ENCODE data around the gene TSEN54. TPM values are rescaled to one million over a fixed set of nuclear protein-coding genes. Genes with fewer than 3 reads are reported as not detected.

The TSEN54 gene
- total and polyA plus RNA-seq, 7 donors: 5.7 to 14.9 (median 9.7) TPM

GRCh38 chr17:75565618-75566017 lies 49.3 kb downstream of the TSEN54 start:
- 83 to 89% (median 86%) methylated on average over 6 of the region's 6 CpGs for WGBS, 3 donors
- intact Hi-C loops (cut with DNase I): no loop called here

DNA sequence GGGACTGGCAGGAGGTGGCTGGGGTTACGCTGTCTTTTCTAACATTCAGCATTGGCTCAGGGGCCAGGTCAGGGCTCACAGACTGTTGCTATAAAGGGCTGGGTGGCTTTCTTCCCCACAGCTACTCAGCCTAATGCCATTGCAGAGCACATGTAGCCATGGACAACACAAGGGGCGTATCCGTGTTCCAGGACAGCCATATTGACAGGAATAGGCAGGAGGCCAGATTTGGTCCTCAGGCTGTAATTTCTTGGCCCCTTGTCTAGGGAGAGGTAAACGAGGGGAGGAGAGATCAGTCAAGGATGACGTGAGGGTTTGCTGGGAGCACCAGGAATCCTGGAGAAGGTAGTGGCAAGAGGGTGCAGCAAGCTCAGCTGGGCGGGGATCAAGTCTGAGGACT lies 50.1 kb downstream of the TSEN54 start:
- Histone ChIP-seq H3K27me3 (ENCODE audit: insufficient read depth in 3 of 3, low read length in 2 of 3) (peaks cover 0 to 1% (median 0%) of the 10 kb centered on the region in 3 donors), H3K4me1 (no peaks in the 10 kb centered on the region), H3K27ac (no peak overlapping the region), H3K9me3 (no peaks in the 10 kb centered on the region), H3K36me3 (ENCODE audit: insufficient read depth in 1 of 2, low read depth in 1 of 2) (no peaks in the 10 kb centered on the region), H3K4me3 (no peak overlapping the region)
- WGBS, 3 donors: 72 to 84% (median 77%) methylated on average over 6 of the region's 6 CpGs
- TF ChIP-seq, protein P1, sequence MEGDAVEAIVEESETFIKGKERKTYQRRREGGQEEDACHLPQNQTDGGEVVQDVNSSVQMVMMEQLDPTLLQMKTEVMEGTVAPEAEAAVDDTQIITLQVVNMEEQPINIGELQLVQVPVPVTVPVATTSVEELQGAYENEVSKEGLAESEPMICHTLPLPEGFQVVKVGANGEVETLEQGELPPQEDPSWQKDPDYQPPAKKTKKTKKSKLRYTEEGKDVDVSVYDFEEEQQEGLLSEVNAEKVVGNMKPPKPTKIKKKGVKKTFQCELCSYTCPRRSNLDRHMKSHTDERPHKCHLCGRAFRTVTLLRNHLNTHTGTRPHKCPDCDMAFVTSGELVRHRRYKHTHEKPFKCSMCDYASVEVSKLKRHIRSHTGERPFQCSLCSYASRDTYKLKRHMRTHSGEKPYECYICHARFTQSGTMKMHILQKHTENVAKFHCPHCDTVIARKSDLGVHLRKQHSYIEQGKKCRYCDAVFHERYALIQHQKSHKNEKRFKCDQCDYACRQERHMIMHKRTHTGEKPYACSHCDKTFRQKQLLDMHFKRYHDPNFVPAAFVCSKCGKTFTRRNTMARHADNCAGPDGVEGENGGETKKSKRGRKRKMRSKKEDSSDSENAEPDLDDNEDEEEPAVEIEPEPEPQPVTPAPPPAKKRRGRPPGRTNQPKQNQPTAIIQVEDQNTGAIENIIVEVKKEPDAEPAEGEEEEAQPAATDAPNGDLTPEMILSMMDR (IDR thresholded peaks at IDR 0.05): no peak
- intact Hi-C loops (cut with DNase I): no loop called here
- DNase-seq: no peak
- ATAC-seq: no peak

More at GRCh38 chr17:75565618-75566017, 49.3 kb downstream of the TSEN54 start:
- TF ChIP-seq, protein P1 (IDR thresholded peaks at IDR 0.05): no peak
- no peak for ATAC-seq
- Histone ChIP-seq H3K9me3 (no peaks in the 10 kb centered on the region), H3K4me3 (no peak overlapping the region), H3K27ac (no peak overlapping the region), H3K27me3 (ENCODE audit: insufficient read depth in 3 of 3, low read length in 2 of 3) (peaks cover 0 to 1% (median 0%) of the 10 kb centered on the region in 3 donors), H3K4me1 (no peaks in the 10 kb centered on the region), H3K36me3 (ENCODE audit: insufficient read depth in 1 of 2, low read depth in 1 of 2) (no peaks in the 10 kb centered on the region)
- DNase-seq: no peak

DNA sequence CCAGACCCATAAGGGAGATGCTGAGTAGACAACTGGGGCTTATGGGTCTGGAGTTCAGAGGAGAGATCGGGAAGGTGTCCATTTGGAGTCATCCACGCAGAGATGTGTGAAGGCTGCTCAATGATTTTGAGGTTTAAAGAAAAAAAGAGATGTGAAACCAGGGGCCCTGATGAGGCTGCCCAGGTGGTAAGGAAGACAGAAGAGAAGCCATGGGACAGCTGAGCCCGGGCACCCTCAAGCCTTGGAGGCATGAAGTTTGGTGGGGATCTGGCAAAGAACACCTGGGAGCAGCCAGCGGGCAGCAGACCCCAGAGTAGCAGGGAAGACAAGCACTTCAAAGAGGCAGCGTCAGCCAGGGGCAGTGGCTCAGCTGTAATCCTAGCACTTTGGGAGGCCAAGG lies 50.5 kb downstream of the TSEN54 start:
- H3K36me3 ChIP-seq (ENCODE audit: insufficient read depth in 1 of 2, low read depth in 1 of 2): no peaks in the 10 kb centered on the region
- no peaks in the 10 kb centered on the region for H3K9me3 ChIP-seq
- ATAC-seq: no peak
- no peak overlapping the region for H3K4me3 ChIP-seq
- H3K27me3 ChIP-seq (ENCODE audit: insufficient read depth in 3 of 3, low read length in 2 of 3): peaks cover 0 to 1% (median 0%) of the 10 kb centered on the region in 3 donors
- DNase-seq: no peak
- 81 to 93% (median 83%) methylated on average over 5 of the region's 5 CpGs for WGBS, 3 donors
- intact Hi-C loops (cut with DNase I): no loop called here
- H3K27ac ChIP-seq: no peak overlapping the region
- TF ChIP-seq, protein P1 (IDR thresholded peaks at IDR 0.05): no peak
- no peaks in the 10 kb centered on the region for H3K4me1 ChIP-seq

DNA sequence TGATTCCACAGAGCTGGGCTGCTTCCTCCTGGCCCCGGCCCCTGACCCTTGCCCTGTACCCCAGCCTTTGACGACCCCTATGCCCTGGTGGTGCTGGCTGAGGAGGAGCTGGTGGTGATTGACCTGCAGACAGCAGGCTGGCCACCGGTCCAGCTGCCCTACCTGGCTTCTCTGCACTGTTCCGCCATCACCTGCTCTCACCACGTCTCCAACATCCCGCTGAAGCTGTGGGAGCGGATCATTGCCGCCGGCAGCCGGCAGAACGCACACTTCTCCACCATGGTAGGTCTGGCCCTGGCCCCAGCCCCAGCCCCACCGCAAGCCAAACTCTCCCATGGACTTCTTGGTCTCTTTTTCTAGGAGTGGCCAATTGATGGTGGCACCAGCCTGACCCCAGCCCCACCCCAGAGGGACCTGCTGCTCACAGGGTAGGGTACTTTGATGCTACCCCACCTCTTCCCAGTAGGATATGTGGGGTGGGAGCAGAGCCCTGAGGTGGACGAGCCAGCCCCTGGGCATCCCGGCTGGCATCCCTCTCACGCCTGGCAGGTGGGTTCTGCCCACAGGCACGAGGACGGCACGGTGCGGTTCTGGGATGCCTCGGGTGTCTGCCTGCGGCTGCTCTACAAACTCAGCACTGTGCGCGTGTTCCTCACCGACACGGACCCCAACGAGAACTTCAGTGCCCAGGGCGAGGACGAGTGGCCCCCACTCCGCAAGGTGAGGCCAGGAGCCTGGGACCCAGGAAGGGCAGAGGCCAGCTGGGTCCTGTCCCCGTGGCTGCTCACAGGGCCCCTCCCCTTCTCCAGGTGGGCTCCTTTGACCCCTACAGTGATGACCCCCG lies 52.3 kb downstream of the TSEN54 start:
- ATAC-seq (no peak), DNase-seq (no peak)
- Histone ChIP-seq H3K9me3 (no peaks in the 10 kb centered on the region), H3K4me1 (no peaks in the 10 kb centered on the region), H3K36me3 (ENCODE audit: insufficient read depth in 1 of 2, low read depth in 1 of 2) (no peaks in the 10 kb centered on the region), H3K27ac (no peak overlapping the region), H3K27me3 (ENCODE audit: insufficient read depth in 3 of 3, low read length in 2 of 3) (peaks cover 0 to 1% (median 0%) of the 10 kb centered on the region in 3 donors), H3K4me3 (no peak overlapping the region)
- intact Hi-C loops (cut with DNase I): no loop called here
- WGBS, 3 donors: 91% methylated on average over 28 to 31 of the region's 31 CpGs
- TF ChIP-seq, protein P1 (IDR thresholded peaks at IDR 0.05): no peak
